Activated naive CD4-positive, alpha-beta T cell (primary cell): ENCODE results near the gene PVR.
"Not testable (repeated sequence)": the region's sequence is repeated elsewhere in the genome, so short reads cannot be mapped to it uniquely, and the experiment has no call there.

Experiments
- DNase-seq, 4 experiments: peaks; one replicate each; lab custom pipeline; 2025; lab: John Stamatoyannopoulos, UW

Gene PVR

DNA sequence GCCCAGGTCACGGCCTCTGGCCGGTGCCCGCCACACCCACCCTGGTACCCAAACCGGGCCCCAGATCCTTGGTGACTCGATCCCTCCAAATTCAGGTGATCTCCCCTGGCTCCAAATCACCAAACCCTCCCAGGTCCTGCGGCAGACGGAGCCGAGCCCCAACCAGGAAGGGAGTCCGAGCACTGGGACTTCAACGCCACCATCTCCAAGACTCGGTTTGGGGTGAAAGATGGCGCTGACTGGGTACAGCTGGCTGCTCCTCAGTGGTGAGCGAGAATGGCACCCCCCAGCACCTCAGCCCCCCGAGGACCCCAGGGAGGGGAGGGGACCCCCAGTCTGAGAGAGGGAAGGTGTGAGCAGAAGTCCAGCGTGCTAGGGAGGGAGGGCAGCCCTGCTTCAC is 57.5 kb downstream of the PVR start:
- no peak for DNase-seq

DNA sequence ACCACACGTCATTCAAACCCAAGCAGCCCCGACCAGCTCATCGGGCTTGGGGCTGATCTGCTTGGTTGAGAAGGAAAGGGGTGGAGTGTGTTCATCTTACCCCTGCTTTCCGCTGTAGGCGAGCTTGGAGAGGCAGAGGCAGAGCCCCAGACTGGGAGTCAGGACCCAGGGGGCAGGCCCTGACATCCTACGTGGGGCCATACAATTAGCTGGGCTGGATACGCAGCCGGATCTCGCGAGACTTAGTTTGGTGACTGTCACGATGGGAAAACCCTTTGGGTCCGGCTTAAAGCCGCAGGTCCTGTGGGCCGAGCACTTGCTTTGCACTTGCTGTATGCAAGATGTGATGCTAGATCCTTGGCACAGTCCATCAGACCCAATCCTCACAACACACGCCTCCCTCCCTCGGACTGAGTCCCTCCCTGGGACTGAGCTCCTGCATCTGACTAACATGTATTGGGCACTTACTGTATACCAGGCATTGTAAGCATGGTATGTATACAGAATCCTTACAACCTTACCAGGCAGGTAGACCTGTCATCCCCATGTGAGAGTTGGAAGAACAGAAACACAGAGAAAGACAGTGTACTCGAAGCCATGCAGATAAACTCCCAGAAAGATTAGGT is 59.0 kb downstream of the PVR start:
- no peak for DNase-seq

DNA sequence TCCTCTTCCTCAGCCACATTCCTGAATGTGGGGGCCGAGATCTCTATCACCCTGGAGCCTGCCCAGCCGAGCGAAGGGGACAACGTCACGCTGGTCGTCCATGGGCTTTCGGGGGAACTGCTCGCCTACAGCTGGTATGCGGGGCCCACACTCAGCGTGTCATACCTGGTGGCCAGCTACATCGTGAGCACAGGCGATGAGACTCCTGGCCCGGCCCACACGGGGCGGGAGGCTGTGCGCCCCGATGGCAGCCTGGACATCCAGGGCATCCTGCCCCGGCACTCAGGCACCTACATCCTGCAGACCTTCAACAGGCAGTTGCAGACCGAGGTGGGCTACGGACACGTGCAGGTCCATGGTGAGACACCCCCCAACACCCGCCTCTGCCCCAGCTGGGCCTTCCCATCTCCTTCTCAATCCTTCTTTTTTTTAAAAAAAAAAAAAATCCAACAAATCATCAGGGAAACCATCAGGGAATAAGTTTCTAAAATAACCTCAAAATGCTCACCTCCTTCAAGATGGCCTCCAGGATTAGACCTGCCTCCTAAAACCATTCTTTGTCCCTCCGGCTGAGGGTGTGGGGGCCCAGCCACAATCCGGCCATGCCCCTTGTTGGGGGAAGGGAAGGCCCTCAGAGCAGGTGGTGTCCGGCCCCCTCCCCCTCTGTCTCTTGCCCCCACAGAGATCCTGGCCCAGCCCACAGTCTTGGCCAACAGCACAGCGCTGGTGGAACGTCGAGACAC is 59.8 kb downstream of the PVR start:
- DNase-seq = no peak

DNA sequence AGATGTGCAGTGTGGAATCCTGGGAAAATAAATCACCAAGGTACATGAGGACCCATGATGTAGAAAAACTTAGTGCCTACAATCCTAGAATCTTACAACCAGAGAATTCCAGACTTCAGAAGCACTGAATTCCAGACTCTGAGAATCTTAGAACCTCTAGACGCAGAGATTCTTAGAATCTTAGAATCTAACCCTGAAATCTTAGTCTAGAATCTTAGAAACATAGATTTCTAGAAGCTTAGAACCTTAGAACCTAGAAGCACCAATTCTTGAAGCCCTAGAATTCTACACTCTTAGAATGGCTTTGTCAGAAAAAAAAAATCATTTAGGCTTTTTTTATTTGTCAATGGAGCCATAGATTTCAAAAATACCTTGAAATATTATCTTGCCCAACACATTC is 61.3 kb downstream of the PVR start:
- no peak for DNase-seq

DNA sequence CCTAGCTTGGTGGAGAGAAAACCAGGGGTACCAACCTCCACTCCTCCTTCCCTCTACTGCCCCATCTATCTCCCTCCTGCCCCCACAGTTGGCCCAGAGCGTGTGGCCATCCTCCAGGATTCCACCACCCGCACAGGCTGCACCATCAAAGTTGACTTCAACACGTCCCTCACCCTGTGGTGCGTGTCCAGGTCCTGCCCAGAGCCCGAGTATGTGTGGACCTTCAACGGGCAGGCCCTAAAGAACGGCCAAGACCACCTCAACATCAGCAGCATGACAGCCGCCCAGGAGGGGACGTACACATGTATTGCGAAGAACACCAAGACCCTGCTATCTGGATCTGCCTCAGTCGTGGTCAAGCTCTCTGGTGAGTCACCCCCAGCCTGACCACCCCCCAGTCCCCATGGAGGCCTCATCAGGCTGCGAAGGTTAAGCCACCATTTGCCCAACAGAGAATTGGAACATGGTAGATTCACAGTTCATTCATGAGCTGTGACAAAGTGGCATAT is 61.8 kb downstream of the PVR start:
- no peak for DNase-seq

DNA sequence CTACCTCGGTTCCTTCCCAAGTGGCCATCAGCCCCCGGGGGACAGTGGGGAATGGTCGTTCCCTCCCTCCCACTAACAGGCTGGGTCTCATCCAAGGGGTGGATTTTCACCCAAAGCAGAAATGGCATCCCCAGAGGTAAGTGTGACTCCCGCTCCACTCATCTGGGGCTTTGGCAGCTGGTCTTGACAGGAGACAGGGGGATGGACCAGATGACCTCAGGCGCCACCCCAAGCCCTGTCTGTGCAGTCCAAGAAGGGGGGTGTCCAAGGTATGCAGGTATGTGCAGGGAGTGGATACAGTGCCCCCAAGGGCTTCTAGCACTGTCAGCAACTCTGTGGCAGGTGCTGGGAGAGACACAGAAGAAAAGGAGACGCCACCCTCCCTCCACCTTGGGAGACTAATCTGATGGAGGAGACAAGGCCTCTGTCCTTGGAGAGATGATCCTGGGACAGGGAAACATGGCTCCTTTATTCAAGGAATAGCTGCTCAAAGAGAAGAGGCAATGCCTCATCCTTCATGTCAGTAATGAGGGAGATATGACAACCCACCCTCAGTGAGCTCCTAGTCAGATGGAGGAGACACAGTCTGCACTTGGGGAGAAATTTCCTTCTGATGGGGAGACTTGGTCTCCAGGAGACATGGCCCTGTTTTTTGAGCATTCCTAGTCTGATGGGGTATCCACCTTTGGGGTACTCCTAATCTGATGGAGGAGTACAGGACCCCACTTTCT is 63.0 kb downstream of the PVR start:
- no peak for DNase-seq

DNA sequence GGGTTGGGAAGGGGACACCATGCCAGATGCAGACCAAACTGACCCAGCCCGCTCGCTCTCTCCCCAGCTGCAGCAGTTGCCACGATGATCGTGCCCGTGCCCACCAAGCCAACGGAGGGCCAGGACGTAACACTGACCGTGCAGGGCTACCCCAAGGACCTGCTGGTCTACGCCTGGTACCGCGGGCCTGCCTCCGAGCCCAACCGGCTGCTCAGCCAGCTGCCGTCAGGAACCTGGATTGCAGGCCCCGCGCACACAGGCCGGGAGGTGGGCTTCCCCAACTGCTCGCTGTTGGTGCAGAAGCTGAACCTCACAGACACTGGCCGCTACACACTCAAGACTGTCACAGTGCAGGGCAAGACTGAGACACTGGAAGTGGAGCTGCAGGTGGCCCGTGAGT is 64.1 kb downstream of the PVR start:
- no peak for DNase-seq

DNA sequence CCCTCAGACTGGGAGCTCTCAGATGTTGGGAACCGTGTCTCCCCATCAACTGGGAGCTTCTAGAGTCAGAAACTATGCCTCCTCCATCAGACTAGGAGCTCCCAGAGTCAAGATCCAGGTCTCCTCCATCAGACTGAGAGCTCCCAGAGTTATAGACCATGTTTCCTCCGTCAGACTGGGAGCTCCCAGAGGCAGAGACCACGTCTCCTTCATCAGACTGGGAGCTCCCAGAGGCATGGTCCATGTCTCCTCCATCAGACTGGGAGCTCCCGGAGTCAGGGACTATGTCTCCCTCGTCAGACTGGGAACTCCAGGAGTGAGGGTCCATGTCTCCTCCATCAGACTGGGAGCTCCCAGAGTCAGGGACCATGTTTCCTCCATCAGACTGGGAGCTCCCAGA is 65.2 kb downstream of the PVR start:
- no peak for DNase-seq

DNA sequence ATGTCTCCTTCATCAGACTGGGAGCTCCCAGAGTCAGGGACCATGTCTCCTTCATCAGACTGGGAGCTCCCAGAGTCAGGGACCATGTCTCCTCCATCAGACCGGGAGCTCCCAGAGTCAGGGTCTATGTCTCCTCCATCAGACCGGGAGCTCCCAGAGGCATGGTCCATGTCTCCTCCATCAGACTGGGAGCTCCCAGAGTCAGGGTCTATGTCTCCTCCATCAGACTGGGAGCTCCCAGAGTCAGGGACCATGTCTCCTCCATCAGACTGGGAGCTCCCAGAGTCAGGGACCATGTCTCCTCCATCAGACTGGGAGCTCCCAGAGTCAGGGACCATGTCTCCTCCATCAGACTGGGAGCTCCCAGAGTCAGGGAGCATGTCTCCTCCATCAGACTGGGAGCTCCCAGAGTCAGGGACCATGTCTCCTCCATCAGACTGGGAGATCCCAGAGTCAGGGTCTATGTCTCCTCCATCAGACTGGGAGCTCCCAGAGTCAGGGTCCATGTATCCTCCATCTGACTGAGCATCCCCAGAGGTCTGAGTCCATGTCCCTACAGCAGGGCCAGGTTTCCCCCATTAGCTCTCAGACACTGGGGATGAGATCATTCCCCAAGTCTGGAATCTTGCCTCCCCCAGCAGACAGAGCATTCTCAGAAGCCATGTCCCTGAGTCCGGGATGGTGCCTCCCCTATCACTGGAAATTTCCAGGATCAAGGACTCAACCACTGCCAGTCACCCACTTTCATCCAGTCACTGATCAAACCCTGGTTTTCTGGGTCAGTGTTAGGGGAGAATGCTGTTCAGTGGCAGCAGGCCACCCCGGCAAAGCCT is 65.9 kb downstream of the PVR start:
- DNase-seq = not testable (repeated sequence)

DNA sequence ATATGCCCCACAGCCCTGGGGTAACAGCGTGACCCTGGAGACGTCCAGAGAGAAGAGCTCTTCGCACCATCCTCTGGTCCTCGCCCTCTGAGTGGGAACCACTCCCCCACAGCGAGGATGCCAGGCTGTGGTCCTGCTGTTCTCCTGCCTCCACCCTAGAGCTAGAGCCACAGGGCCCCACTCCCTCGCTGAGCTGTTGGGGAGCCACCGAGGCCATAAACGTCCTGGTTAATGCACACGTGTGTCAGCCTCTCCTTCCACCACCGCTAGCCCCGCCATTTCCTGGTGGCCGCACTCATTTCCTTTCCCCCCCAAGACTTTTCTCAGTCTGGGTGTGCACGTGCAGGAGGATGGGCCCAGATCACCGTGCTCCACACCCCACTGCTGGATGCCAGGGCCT is 66.8 kb downstream of the PVR start:
- DNase-seq = no peak

DNA sequence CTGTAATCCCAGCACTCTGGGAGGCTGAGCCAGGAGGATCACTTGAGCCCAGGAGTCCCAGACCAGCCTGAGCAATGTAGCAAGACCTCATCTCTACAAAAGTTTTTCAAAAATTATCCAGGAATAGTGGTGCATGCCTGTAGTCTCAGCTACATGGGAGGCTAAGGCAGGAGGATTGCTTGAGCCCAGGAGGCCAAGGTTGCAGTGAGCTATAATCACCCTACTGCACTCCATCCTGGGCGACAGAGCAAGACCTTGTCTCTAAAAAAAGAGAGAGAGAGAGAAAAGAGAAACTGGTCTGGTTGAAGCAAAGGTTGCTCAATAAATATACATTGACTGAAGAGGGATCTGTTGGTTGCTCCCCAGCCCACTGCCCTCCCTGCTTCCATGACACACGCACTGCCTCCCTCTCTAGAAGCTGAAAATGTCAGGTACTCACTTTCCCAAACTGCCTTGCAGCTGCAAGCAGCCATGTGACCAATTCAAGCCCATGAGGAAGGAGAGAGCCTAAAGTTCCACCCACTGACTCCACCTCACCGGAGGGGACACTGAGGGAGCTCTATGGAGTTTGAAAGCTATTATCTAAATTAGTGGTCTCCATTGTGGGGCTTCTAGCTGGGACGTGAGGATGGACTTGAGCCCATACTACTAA is 69.3 kb downstream of the PVR start:
- DNase-seq = no peak
